ACC112 (cell line): ENCODE measurements around the gene LOC128125822.

Experiments used
- H2AFZ ChIP-seq: fragments of 200-600 bp; sonication (generic); one replicate; pipeline ENCODE4 v1.6.0; 2017; ENCODE audit warnings: antibody characterized with exemption, low read length; ENCODE audit not compliant: unreplicated experiment
- H3K27ac ChIP-seq: fragments of 200-600 bp; sonication (generic); 2 replicates; pipeline ENCODE4 v1.5.1; 2014; ENCODE audit warnings: low read depth, mild to moderate bottlenecking, antibody characterized with exemption, low read length, moderate library complexity
- H3K27me3 ChIP-seq: fragments of 200-600 bp; sonication (generic); 2 replicates; pipeline ENCODE4 v1.6.1; 2014; ENCODE audit warnings: mild to moderate bottlenecking, antibody characterized with exemption, low read length, moderate library complexity, mixed read lengths; ENCODE audit not compliant: insufficient read depth
- H3K36me3 ChIP-seq: fragments of 200-600 bp; sonication (generic); 2 replicates; pipeline ENCODE4 v1.6.1; 2016; ENCODE audit warnings: mild to moderate bottlenecking, antibody characterized with exemption, low read length, moderate library complexity, mixed read lengths; ENCODE audit not compliant: insufficient read depth
- H3K4me1 ChIP-seq: fragments of 200-600 bp; sonication (generic); one replicate; pipeline ENCODE4 v1.6.1; 2016; ENCODE audit warnings: low read length, mixed read lengths; ENCODE audit not compliant: insufficient read depth, unreplicated experiment, control insufficient read depth
- H3K4me3 ChIP-seq: fragments of 200-600 bp; sonication (generic); 2 replicates; pipeline ENCODE4 v1.5.1; 2014; ENCODE audit warnings: mild to moderate bottlenecking, low read depth, low read length
- H3K79me2 ChIP-seq: fragments of 200-600 bp; sonication (generic); one replicate; pipeline ENCODE4 v1.6.0; 2016; ENCODE audit warnings: low read length; ENCODE audit not compliant: control insufficient read depth, unreplicated experiment, insufficient read depth

LOC128125822 gene

DNA sequence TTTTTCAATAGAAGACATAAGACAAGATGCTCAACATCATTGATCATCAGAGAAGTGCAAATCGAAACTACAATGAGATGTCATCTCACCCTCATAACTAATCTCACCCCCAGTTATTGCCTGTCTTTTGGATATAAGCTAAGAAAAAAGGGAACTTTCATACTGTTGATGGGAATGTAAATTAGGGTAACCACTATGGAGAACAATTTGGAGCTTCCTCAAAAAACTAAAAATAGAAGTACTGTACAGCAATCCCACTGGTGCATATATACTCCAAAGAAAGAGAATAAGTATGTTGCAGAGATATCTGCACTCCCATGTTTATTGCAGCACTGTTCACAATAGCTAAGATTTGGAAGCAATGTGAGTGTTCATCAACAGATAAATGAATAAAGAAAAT, 37.0 kb downstream of the LOC128125822 start:
- no peak overlapping the region for H2AFZ ChIP-seq
- no peaks in the 10 kb centered on the region for H3K4me1 ChIP-seq
- no peak overlapping the region for H3K27ac ChIP-seq
- no peak overlapping the region for H3K4me3 ChIP-seq
- H3K79me2 ChIP-seq = no peaks in the 10 kb centered on the region
- H3K36me3 ChIP-seq = no peaks in the 10 kb centered on the region
- H3K27me3 ChIP-seq = no peaks in the 10 kb centered on the region

DNA sequence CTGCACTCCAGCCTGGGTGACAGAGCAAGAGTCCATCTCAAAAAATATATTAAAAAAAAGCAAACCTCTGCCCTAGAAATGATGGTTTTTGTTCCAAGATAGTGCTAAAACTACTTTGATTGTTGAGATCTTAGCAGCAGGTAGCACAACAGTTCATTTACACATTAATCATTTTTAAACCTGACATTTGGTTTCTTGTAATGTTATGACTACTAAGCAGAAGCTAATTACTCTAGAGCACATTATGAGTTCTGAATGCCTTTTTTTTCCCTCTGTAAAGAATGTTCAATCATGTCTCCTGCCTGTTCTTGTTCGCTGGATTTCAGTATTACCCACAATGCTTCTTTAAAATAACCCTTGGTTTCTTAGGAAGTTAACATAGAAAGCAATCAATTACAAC, 38.7 kb downstream of the LOC128125822 start:
- H3K27me3 ChIP-seq = no peaks in the 10 kb centered on the region
- no peak overlapping the region for H3K4me3 ChIP-seq
- no peak overlapping the region for H2AFZ ChIP-seq
- no peak overlapping the region for H3K27ac ChIP-seq
- H3K4me1 ChIP-seq = peaks cover 3% of the 10 kb centered on the region
- H3K36me3 ChIP-seq = no peaks in the 10 kb centered on the region
- H3K79me2 ChIP-seq = no peaks in the 10 kb centered on the region

DNA sequence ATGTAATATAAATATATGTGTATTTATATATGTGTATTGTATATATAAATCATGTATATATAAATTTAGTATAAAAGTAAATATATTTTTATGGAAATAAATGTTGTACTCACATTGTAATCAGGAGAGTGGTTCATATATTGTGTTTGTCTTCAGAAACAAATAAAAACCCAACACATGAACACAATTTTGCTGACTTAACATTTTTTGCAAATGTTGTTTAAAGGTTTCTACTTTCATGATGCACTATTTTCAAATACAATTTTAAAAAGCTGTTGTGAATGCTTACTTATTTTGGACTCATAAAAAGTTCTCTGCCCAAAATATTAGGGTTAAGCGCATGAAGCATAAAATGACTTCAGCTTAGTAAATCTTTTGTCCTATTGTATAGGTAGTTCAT, 39.3 kb downstream of the LOC128125822 start:
- H3K36me3 ChIP-seq = no peaks in the 10 kb centered on the region

DNA sequence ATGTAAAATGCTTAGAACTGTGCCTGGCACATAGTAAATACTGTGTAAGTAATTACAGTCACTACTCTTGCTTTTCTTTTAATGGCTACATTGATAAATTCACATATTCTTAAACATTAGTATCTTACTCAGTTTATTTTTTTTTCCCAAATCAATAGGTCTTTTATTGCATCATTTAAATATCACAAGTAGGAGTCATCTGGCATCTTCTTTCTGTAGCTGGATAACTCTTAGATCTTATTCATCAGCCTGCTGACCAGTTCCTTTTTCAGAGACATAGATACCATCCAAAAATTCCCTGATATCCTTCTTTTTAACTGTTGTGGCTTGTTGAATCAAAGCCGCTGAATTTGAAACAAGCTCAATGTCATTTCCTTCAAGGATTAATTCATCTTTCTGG, 43.3 kb downstream of the LOC128125822 start:
- H3K36me3 ChIP-seq = no peaks in the 10 kb centered on the region
- no peaks in the 10 kb centered on the region for H3K79me2 ChIP-seq
- H3K4me1 ChIP-seq = peaks cover 3% of the 10 kb centered on the region
- no peaks in the 10 kb centered on the region for H3K27me3 ChIP-seq
- H3K27ac ChIP-seq = no peak overlapping the region
- no peak overlapping the region for H2AFZ ChIP-seq
- H3K4me3 ChIP-seq = no peak overlapping the region

More for the DNA sequence above, 39.3 kb downstream of the LOC128125822 start:
- H2AFZ ChIP-seq = no peak overlapping the region
- no peak overlapping the region for H3K27ac ChIP-seq
- no peak overlapping the region for H3K4me3 ChIP-seq
- H3K4me1 ChIP-seq = peaks cover 3% of the 10 kb centered on the region
- no peaks in the 10 kb centered on the region for H3K27me3 ChIP-seq
- H3K79me2 ChIP-seq = no peaks in the 10 kb centered on the region
